Measurements from ENCODE around the gene ACADL. TPM values are rescaled to one million over a fixed set of nuclear protein-coding genes. Genes with fewer than 3 reads are reported as not detected.
"Not testable (repeated sequence)": the region's sequence is repeated elsewhere in the genome, so short reads cannot be mapped to it uniquely, and the experiment has no call there.

The ACADL gene
- total RNA-seq, 1 donor from 2014 or later = not detected

DNA sequence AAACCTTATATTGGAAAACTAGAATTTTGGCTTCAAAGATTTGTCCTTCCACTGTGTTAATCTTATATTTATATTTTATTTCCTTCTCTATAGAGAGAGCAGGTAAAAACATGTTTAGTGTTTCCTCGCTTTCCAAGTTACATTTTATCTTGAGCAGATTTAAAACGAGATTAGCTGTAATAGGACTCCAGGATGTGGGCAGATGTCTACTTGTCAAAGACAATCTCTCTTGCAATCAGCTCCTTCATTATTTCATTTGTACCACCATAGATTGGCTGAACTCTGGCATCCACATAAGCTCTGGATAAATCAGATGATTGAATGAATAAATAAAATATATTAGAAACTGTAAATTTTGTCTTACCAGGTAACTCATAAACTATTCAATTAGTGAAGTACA lies 36.5 kb downstream of the ACADL start:
- Mint-ChIP-seq H3K27ac (ENCODE audit: unreplicated experiment) (no peak overlapping the region), H3K4me3 (ENCODE audit: unreplicated experiment) (no peak overlapping the region), H3K36me3 (ENCODE audit: low read depth) (peaks cover 11% of the 10 kb centered on the region), H3K9me3 (ENCODE audit: low read depth) (peaks cover 25% of the 10 kb centered on the region), H3K4me1 (ENCODE audit: low read depth) (no peaks in the 10 kb centered on the region), H3K27me3 (ENCODE audit: low read depth) (peaks cover 25% of the 10 kb centered on the region)
- no peak for DNase-seq (ENCODE audit: low spot score)
- TF ChIP-seq, protein P1, sequence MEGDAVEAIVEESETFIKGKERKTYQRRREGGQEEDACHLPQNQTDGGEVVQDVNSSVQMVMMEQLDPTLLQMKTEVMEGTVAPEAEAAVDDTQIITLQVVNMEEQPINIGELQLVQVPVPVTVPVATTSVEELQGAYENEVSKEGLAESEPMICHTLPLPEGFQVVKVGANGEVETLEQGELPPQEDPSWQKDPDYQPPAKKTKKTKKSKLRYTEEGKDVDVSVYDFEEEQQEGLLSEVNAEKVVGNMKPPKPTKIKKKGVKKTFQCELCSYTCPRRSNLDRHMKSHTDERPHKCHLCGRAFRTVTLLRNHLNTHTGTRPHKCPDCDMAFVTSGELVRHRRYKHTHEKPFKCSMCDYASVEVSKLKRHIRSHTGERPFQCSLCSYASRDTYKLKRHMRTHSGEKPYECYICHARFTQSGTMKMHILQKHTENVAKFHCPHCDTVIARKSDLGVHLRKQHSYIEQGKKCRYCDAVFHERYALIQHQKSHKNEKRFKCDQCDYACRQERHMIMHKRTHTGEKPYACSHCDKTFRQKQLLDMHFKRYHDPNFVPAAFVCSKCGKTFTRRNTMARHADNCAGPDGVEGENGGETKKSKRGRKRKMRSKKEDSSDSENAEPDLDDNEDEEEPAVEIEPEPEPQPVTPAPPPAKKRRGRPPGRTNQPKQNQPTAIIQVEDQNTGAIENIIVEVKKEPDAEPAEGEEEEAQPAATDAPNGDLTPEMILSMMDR (IDR thresholded peaks at IDR 0.05) = no peak

DNA sequence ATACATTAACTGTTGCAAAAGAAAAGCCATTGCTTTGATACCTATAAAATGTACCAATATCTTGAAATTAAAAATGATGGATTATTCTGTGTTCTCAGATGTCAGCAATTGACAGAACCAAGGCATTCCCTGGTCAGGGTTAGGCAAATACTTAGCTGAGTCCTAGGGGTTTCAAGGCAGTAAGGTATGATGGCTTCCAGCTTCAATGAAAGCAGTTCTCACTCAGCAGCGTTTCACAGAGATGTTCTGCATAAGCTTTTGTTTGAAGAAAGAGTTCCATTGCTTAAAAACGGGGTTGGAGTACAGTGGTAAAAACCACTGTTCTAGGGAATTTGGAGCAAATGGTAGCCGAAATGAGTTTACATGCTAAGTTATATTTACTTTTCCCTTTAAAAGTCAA lies 37.1 kb downstream of the ACADL start:
- TF ChIP-seq, protein P1 (IDR thresholded peaks at IDR 0.05) = no peak
- H3K27ac Mint-ChIP-seq (ENCODE audit: unreplicated experiment) = no peak overlapping the region
- H3K9me3 Mint-ChIP-seq (ENCODE audit: low read depth) = peaks cover 31% of the 10 kb centered on the region
- H3K36me3 Mint-ChIP-seq (ENCODE audit: low read depth) = peaks cover 16% of the 10 kb centered on the region
- no peaks in the 10 kb centered on the region for H3K4me1 Mint-ChIP-seq (ENCODE audit: low read depth)
- no peak overlapping the region for H3K4me3 Mint-ChIP-seq (ENCODE audit: unreplicated experiment)
- H3K27me3 Mint-ChIP-seq (ENCODE audit: low read depth) = peaks cover 22% of the 10 kb centered on the region
- no peak for DNase-seq (ENCODE audit: low spot score)

DNA sequence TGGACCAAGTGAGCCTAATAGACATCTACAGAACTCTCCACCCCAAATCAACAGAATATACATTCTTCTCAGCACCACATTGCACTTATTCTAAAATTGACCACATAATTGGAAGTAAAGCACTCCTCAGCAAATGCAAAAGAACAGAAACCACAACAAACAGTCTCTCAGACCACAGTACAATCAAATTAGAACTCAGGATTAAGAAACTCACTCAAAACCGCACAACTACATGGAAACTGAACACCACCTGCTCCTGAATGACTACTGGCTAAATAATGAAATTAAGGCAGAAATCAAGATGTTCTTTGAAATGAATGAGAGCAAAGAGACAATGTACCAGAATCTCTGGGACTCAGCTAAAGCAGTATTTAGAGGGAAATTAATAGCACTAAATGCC lies 41.3 kb downstream of the ACADL start:
- not testable (repeated sequence) for H3K4me1 Mint-ChIP-seq (ENCODE audit: low read depth); DNase-seq (ENCODE audit: low spot score); H3K27ac Mint-ChIP-seq (ENCODE audit: unreplicated experiment); H3K4me3 Mint-ChIP-seq (ENCODE audit: unreplicated experiment)
- Mint-ChIP-seq H3K36me3 (ENCODE audit: low read depth) (peaks cover 19% of the 10 kb centered on the region), H3K9me3 (ENCODE audit: low read depth) (peaks cover 36% of the 10 kb centered on the region), H3K27me3 (ENCODE audit: low read depth) (peaks cover 30% of the 10 kb centered on the region)

DNA sequence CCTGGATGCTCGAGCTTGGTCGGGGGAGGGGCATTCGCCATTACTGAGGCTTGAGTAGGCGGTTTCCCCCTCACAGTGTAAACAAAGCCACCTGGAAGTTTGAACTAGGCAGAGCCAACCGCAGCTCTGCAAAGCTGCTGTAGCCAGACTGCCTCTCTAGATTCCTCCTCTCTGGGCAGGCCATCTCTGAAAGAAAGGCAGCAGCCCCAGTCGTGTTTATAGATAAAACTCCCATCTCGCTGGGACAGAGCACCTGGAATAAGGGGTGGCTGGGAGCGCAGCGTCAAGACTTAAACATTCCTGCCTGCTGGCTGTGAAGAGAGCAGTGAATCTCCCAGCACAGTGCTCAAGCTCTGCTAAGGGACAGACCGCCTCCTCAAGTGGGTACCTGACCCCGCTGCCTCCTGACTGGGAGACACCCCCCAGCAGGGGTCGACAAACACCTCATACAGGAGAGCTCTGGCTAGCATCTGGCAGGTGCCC lies 43.6 kb downstream of the ACADL start:
- Mint-ChIP-seq H3K9me3 (ENCODE audit: low read depth) (peaks cover 36% of the 10 kb centered on the region), H3K36me3 (ENCODE audit: low read depth) (peaks cover 19% of the 10 kb centered on the region), H3K27me3 (ENCODE audit: low read depth) (peaks cover 36% of the 10 kb centered on the region)
- DNase-seq (ENCODE audit: low spot score); H3K27ac Mint-ChIP-seq (ENCODE audit: unreplicated experiment); H3K4me3 Mint-ChIP-seq (ENCODE audit: unreplicated experiment); H3K4me1 Mint-ChIP-seq (ENCODE audit: low read depth): not testable (repeated sequence)

DNA sequence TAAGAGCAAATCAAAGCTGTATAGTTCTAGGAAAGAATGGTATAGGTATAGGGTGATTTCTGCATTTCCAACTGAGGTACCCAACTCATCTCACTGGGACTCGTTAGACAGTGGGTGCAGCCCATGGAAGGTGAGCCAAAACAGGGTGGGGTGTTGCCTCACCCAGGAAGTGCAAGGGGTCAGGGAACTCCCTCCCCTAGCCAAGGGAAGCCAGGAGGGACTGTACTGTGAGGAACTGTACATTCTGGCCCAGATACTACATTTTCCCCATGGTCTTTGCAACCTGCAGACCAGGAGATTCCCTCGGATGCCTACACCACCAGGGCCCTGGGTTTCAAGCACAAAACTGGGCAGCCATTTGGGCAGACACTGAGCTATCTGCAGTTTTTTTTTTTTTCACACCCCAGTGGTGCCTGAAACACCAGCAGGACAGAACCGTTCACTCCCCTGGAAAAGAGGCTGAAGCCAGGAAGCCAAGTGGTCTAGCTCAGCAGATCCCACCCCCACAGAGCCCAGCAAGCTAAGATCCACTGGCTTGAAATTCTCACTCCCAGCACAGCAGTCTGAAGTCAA lies 44.1 kb downstream of the ACADL start:
- peaks cover 31% of the 10 kb centered on the region for H3K9me3 Mint-ChIP-seq (ENCODE audit: low read depth)
- peaks cover 38% of the 10 kb centered on the region for H3K27me3 Mint-ChIP-seq (ENCODE audit: low read depth)
- not testable (repeated sequence) for H3K27ac Mint-ChIP-seq (ENCODE audit: unreplicated experiment); DNase-seq (ENCODE audit: low spot score); H3K4me1 Mint-ChIP-seq (ENCODE audit: low read depth); H3K4me3 Mint-ChIP-seq (ENCODE audit: unreplicated experiment)
- peaks cover 19% of the 10 kb centered on the region for H3K36me3 Mint-ChIP-seq (ENCODE audit: low read depth)

DNA sequence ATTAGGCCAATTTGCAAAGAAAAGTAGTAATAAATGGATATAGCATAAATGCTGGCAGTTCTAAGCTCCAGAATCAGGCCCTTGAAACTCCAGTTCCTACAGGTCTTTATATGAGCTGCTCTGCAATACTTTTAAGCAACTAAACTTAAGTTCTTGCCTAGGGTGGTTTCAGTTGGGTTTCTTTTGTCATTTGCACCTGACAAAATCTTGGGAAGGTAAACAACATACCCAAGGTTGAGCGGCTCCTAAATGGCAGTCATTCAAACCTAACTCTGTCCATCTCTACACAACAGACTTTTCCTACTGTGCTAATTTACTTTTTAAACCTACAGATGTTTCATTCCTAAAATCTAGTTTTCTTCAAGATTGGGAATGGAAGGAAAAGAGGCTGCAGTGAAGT lies 44.8 kb downstream of the ACADL start:
- peaks cover 19% of the 10 kb centered on the region for H3K36me3 Mint-ChIP-seq (ENCODE audit: low read depth)
- no peak overlapping the region for H3K4me3 Mint-ChIP-seq (ENCODE audit: unreplicated experiment)
- no peak for DNase-seq (ENCODE audit: low spot score)
- no peaks in the 10 kb centered on the region for H3K4me1 Mint-ChIP-seq (ENCODE audit: low read depth)
- peaks cover 26% of the 10 kb centered on the region for H3K9me3 Mint-ChIP-seq (ENCODE audit: low read depth)
- TF ChIP-seq, protein P1 (IDR thresholded peaks at IDR 0.05) = no peak
- H3K27ac Mint-ChIP-seq (ENCODE audit: unreplicated experiment) = no peak overlapping the region
- H3K27me3 Mint-ChIP-seq (ENCODE audit: low read depth) = peaks cover 41% of the 10 kb centered on the region
